HS-27A (cell line): Measurements from ENCODE around the gene NOS1.

ENCODE experiments used
- DNase-seq: peaks from one replicate; pipeline ENCODE4 v3.0.0-alpha.2; 2012; ENCODE audit warnings: low read depth, missing footprints

NOS1 gene

GRCh38 chr12:117171499-117172162, 189.8 kb downstream of the NOS1 start:
- DNase-seq, result no peak

GRCh38 chr12:117169548-117169947, 191.9 kb downstream of the NOS1 start:
- DNase-seq, result no peak

GRCh38 chr12:117168976-117169375, 192.4 kb downstream of the NOS1 start:
- no peak for DNase-seq

GRCh38 chr12:117167769-117168168, 193.7 kb downstream of the NOS1 start:
- DNase-seq, result no peak

- no peak for DNase-seq
Measured at GRCh38 chr12:117166107-117166506, 195.3 kb downstream of the NOS1 start.

GRCh38 chr12:117165342-117165741, 196.1 kb downstream of the NOS1 start:
- no peak for DNase-seq

- DNase-seq, result no peak
Measured at GRCh38 chr12:117162633-117163032, 198.8 kb downstream of the NOS1 start.

- no peak for DNase-seq
Measured at GRCh38 chr12:117162167-117162539, 199.3 kb downstream of the NOS1 start.

- DNase-seq, result no peak
Measured at GRCh38 chr12:117161460-117162166, 199.8 kb downstream of the NOS1 start.

GRCh38 chr12:117159674-117160073, 201.8 kb downstream of the NOS1 start:
- DNase-seq, result no peak

GRCh38 chr12:117158911-117159553, 202.4 kb downstream of the NOS1 start:
- DNase-seq, result no peak
